OCI-M1 (cell line): Measurements from ENCODE around the gene BTBD9.

Experiments used
- DNase-seq: peaks from one replicate; lab custom pipeline; 2025; lab: John Stamatoyannopoulos, UW

The BTBD9 gene

DNA sequence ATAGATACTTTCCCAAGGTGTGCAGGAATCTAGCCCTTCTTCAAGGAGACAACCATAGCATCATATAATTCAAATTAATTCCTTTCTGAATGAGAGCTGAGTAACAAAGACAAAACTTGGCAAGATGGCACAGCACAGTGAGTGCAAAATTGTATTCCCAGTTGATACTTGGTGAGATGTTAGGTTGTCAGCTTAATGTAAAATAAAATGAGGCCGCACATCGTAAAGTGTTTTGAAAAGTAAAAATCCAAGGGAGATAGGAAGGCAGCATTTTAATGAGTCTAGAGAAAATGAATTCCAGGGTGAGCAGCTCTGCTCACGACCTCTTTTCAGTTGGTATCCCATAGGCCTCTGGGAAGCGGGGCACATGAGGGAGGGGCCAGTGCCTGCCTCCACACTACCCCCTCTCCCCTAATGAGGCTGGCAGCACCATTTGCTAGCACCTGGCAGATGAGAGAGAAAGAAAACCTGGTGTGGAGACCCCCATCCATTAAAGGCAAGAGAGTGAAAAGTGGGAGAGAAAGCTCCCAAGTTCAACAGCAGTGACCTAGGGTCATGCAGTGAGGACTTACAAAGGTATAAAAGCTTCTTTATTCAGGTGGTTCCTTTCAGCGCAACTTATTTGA, 158.4 kb downstream of the BTBD9 start:
- DNase-seq, result no peak

DNA sequence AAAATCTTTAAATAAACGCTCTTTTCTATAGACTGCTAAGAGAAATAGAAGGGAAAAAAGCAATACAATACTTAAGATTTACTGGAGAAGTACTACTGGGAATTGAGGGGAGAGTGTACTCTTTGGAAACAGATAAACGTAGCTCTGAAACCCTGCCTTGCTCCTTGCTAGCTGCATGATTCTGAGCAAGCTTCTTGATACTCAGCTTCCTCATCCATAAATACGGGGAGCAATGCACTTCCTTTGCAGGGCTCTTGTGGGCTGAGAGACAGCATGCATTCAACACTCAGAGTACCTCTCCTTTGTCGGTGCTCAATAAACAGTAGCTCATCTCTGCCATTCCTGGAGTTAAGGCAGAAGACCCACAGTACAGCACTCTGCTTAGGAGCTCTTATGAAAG, 159.7 kb downstream of the BTBD9 start:
- no peak for DNase-seq

DNA sequence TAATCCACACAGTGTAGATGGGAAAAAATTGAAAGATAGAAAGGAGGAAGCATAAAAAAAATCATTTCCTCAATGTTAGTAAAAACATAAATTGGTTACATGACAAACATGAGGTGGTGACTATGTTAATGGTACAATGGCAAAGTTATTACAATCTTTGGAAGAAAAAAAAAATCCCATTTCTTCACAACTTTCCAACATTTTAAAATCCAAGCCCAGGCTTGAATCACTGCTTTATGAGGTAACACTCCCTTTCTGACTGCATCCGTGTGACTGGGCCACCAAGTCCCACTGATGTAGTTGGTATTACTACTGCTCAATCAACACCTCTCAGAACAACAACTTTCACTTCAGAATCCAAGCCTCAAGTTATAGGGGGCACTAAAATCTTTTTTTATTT, 160.4 kb downstream of the BTBD9 start:
- no peak for DNase-seq

DNA sequence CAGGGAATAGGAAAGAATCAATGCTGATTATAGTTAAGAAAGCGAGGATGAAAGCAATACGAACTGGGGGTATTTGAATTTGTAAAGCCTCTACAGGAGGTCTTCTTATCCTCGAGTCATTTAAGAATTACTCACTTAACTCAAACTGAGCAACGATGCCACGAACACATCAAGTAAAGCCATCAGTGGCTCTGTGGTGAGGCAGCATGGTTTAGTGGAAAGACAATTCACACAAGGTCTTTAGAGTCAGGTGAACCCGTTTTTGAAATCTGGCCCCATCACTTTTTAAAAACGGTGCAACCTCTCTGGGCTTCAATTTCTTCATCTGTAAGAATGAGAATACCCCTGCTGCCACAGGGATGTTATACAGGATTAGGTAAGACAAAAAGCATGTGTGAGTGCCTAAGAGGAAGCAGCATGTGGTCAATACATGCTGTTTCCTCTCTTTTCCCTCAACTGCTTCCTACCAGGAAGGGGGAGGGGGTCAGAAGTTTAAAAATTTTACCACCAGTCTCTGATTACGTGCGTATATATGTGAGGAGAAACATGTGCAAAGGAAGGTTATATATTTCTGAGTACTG, 162.0 kb downstream of the BTBD9 start:
- DNase-seq, result no peak

DNA sequence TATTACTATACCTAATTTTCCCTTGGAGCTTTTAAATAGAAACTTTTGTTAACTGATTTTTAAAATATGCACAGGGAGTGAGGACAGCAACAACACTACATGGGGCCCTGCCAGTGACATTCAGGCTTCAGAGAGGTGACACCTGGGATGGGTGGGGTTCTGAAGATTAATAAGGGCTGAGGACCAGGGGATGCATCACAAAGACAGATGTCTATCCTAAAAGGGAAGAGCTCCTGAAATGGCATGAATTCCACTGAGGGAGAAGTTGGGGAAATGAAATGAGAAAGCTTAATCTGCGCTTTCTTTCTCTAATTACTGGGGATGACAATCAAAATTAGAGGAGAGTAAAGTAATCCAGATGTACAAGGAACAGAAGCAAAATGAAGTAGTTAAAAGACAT, 162.8 kb downstream of the BTBD9 start:
- DNase-seq, result no peak

DNA sequence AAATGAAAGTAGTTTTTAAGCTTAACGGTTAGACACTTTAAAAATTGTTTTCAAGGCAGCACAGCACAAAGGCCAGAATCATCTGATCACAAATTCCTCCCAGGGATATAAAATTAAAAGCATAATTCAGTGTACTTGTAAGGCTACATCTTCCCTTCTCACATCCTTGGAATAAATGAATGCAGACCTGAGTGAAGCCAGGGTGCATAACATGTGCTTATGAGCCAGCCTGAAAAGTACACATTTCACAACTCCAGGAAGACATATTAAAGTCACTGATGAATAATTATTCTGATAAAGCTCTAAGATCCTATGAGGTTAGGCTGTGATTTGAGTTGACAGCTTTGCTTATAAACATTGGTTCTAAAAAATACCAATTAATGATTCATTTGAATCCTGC, 163.6 kb downstream of the BTBD9 start:
- DNase-seq, result no peak

DNA sequence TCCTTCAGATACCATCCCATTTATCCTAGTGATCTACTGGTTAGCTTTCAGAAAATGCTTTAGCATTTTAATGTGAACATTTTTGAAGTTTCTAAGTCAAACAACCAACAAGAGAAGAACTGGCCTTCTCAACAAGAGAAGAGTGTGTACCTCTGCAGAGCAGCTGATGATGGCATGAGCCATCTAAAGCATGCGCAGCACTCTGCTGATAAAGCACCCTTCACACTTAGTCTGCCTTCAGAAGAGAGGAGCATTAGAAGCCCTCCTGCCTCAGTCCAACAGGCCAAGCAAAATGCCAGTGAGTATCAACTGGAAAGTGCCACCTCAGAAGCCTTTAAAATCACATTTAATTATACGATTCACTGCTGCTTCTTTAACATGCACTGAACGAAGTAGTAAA, 169.2 kb downstream of the BTBD9 start:
- no peak for DNase-seq

DNA sequence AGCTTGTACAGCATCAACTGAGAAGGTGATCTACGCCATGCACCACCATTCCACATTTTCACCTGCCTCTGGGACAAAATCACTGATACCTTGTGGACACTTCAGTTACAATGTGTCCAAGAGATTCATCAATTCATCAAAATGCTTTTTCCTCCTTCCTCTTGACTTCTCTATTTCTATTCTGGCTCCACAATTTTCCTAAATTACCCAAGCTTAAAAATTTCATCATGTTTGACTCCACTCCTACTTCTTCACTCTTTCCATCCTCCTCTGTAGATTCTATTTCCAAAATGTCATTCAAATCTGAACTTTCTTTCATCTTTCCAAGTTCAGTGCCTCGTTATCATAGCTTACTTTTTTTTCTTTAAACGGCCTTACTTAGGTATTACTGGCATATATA, 172.2 kb downstream of the BTBD9 start:
- DNase-seq, result no peak

DNA sequence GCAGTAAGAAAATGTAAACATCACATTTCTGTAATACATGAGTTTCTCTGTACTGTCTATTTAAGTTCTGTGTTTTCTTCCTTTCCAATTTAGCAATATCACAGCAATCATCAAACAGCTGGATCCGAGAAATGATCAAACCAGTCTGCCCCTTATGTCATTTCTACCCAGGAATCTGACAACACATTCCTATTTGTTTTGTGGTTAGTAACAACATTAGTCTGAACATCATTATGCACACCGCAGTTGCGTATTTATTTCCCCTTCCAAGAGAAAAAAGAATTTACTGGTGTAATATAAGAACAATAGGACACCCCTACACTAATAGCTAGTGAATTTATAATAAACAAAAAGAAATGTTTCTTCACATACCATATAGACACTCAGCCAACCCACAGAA, 179.5 kb downstream of the BTBD9 start:
- no peak for DNase-seq

DNA sequence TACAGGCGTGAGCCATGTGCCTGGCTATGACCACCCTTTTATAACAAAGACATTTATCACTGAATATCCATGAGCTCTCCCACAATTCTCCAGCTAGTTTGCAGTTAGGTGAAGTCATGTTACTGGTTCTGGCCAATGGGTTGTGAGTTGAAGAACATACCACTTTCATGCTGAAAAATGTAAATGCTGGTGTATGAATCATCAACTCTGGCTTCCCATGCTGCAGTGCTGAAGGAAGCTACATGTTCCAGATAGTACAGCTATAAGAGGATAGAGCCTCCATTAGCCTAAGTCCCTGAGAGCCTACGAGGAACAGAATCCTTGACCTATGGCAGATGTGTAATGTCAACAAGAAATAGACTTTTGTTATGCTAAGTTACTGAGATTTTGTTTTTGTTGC, 180.4 kb downstream of the BTBD9 start:
- no peak for DNase-seq

DNA sequence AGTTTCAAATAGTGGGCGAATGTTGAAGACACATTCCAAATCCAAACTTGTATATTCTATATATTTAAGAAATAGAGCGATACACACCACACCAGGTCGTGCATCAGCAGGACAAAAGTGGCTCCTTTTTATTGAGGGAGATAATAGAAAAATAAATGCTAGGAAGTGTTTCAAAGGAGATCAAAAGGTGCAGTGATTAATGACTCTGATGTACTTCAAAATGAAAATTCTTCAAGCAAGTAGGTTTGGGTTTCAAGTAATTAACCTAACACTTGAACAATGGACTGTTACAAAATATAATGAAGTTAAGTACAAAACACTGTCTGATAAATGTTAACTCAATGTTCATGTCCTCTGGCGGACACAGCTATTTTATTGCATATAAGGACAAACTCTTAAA, 185.9 kb downstream of the BTBD9 start:
- no peak for DNase-seq

DNA sequence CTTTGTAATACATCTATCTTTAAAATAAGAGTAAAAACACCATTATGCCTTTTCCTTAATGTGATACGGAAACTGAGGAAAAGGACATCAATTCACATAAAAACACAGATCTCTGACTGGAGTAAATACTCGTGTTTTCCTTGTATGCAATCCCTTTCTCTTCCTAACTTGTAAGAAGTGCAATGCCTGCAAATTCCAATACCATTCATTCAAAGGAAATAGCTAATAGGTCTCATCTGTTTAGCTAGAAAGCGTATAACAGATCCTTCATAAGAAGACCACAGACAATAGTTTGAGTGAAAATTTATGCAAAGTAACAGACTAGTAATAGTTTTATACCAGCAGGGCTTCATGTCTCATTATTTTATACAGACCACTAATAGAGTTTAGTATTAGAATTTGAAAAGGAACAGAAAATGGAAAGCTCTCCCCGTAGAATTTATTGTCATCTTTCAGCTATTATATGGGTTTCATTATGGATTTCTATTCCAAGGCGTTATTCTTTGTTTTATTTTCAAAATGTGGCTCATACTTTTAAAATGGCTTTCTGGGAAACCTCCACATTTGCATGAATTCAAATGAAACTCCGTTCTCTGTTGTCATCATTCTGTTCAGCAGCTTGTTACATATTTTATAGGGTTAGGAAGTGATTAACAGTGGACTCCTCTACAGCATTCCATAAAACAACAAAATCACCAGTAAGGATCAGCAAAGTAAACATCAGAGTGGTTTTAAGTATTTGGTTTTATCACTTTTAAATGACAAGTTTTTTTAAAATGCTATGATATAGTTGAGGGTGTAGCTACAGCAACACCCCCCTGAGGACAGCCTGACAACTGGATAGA, 186.7 kb downstream of the BTBD9 start:
- no peak for DNase-seq

DNA sequence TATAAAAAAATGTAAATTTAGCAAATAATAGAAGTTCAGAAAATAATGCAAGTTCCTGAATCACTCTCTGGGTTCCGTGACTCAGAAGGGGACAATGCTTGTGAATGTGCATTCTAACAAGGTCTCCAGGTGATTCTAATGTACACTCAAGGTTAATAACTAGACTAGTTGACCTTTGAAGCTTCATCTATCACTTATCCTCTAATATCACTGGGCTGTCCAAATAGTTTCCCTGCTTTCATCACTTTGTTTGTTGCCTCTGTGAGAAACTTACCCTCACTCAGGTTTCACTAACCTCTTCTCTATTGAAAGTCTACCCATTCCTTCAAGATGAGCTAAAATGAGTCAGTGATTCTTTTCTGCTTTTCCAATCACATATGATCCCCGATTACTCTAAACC, 189.0 kb downstream of the BTBD9 start:
- no peak for DNase-seq

DNA sequence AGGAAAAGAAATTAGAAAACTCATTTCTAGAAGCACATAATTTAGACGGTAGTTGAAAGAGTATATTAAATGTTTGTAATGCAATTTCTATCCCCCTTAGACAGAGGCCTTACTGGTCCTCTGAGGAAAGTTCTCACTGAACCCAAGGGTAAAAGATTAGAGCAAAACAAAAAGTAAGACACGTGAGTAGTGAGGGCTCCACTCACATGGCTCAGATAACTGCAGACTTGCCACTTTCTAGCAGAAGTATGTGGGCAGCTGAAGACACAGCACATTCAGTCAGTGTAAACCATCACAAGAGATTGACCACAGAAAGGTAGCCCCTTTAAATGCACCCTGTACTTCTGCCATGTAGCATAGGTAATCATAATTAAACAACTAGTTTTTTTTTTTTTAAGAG, 193.8 kb downstream of the BTBD9 start:
- DNase-seq, result peak; percentile 15

DNA sequence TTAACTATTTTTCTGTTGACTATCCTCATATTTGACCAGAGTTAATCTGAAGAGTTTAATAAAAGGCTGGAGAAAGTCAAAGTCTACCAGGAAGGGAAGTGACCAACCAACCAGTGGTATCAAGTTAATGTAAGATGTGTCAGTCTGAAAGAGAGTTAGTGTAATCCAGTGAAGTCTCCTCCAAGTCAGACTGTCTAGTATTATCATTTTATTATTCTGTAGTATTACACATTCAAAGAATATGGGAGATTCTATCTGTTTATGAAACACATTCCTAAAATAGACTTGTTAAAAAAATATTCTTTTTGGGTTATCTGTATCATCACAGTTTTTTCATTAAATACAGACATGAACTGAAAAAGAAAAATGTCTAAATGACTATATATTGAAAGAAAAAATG, 194.4 kb downstream of the BTBD9 start:
- DNase-seq, result no peak

DNA sequence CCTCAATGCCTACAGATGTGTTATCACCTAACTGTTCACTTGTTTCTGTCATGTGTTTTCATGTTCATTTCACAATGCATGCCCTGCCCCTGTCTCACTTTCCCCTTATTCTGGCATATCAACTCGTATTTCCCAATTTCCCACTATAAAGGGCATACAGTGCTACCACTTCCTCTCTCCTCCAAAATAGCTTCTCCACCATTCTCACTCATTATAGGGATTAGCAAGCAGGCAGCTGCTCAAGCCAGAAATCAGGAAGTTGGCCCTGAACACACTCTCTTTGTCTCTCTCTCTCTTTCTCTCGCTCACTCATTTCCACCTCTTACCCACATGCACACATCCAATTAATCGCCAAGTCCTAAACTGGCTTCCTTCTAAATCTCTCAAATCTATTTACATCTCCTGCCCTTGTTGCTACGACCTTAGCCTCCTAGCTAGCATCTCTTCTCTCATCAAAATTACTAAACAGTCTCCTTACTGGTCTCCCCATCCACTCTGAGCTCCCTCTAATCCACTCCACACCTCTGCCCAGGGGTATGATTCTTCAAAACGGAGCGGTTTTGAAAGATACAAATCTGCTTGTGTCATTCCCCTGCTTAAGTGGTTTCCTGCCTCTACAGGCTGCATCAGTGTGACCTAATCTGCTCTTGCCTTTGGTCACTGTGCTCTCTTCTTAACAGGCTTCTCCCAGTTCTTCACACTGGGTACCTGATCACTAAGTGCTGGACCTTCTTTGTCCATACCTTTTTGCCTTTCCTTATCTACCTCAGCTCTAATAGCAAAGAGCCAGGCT, 196.2 kb downstream of the BTBD9 start:
- DNase-seq, result peak; percentile 72

DNA sequence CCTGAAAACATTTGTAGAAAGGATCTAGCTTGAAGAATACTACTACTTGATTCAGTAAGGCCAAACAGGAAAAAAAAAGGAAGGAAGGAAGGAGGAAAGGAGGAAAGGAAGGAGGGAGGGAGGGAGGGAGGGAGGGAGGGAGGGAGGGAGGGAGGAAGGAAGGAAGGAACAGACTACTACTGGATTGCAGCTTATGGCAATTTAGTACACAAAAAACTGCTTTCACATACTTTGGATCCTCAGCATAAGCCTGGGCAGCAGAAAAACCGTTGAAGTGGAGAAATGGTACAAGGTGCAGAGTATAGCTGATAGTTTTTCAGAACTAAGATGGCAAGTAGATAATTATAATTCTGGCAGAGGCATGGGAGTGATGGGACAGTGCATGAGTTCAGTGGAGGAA, 201.6 kb downstream of the BTBD9 start:
- no peak for DNase-seq

DNA sequence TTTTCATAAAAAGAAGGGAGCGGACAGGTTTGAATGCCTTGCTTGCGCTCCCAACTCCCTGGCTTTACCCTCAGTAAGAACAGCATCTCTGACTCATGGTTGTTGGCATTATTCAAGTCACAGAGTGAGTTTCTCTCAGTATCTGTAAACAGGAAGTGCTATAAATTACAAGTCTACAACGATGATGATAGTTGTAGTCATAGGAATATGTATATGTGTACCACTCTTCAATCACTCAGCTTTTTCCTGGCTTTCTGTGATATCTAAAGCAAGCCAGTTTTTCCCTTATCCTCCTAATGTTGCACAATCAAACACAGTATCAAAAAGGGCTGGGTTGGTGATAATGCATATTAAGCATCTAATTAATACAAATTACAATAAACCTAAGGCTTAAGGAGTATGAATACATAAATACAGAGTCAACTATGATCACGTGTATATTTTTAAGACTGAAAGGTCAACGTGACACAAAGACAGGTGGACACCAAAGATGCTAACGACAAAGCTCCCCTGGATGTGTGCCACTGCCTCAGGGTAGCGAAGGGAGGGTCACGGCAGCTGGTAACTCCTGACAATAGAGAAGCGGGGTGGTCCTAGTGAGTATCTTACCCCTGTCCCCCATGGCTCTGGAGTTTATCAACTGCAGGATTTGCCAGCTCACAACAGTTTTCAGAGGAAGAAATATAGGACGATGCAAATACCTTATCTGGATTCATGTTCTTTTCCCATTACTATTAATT, 202.8 kb downstream of the BTBD9 start:
- no peak for DNase-seq

DNA sequence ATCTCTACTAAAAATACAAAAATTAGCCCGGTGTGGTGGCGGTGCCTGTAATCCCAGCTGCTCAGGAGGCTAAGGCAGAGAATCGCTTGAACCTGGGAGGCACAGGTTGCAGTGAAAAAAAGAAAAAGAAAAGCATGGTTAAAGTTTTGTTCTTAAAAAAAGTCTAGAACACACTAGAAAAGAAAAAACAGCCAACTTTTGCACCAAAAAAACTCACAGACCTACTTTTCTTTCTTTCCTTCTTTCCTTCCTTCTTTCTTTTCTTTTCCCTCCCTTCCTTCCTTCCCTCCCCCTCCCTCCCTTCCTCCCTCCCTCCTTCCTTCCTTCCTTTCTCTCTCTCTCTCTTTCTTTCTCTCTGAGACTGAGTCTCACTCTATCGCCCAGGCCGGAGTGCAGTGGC, 204.4 kb downstream of the BTBD9 start:
- DNase-seq, result no peak

DNA sequence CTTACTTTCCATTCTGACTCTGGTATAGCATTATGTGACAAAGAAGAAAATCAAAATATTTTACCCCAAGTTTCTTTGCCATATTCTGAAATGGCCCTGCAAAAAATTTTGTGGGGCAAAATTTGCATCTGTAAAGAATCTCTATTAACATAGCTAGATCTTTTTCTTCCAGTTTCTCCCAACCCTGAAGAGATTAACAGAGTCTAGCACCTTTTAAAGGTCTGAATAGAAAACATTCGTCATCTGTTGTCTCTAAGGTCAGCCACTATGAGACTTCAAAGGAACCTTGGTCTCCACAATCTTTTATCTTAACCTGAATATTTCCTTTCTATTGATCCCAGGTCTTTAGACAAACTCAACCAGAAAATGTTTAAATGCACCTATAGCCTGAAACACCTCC, 205.7 kb downstream of the BTBD9 start:
- no peak for DNase-seq

DNA sequence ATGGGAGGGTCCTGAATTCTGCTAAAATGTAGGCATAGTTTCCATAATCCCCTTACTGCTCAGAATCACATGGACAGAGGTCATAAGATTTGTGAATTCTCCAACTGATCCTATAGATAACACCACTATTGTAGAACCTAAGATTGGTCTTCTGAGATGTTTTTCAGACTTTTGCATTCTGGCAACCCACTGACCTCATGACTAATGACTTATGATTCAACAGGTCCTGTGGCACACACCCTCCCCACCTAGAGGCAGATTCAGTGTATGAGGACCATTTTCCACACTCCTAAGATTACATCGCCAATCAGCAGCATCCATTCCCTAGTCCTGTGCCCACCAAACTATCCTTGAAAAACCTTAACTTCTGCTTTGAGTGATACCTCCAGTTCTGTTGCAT, 207.2 kb downstream of the BTBD9 start:
- DNase-seq, result no peak

DNA sequence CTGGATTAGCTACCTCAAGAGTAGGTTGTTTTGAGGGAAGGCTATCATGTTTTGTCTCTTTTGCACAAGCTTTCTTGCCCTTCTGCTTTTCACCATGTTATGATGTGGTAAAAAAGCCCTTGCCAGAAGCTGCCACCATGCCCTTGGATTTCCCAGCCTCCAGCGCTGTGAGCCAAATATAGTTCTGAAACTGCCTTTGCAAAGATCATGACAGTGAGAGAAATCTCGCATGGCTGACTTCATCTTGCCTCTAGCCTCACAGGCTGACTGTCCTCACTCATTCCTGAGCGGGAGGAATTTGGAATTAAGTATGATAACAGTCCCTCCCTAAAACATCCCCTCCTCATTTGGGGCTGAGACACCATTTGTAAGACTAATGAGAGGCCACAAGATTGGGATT, 207.7 kb downstream of the BTBD9 start:
- DNase-seq, result no peak
